GM03348 (cell line): ENCODE measurements around the gene RAD50.

Source experiments
- DNase-seq: peaks from one replicate; pipeline ENCODE4 v3.0.0; 2012; ENCODE audit warnings: low spot score

The RAD50 gene

GRCh38 chr5:132661231-132662003 is 104.6 kb downstream of the RAD50 start:
- no peak for DNase-seq

GRCh38 chr5:132662004-132662401 is 105.2 kb downstream of the RAD50 start:
- no peak for DNase-seq

- DNase-seq, result peak; percentile 44
Measured at GRCh38 chr5:132662925-132663770, 106.4 kb downstream of the RAD50 start.

- DNase-seq, result no peak
Measured at GRCh38 chr5:132663771-132664695, 107.3 kb downstream of the RAD50 start.

GRCh38 chr5:132664696-132665209 is 108.0 kb downstream of the RAD50 start:
- DNase-seq, result no peak

- DNase-seq, result no peak
Measured at GRCh38 chr5:132665574-132666080, 108.8 kb downstream of the RAD50 start.

- no peak for DNase-seq
Measured at GRCh38 chr5:132666310-132667123, 109.7 kb downstream of the RAD50 start.

GRCh38 chr5:132667309-132667708 is 110.5 kb downstream of the RAD50 start:
- no peak for DNase-seq

- no peak for DNase-seq
Measured at GRCh38 chr5:132667761-132668705, 111.3 kb downstream of the RAD50 start.

- no peak for DNase-seq
Measured at GRCh38 chr5:132668706-132669454, 112.1 kb downstream of the RAD50 start.

GRCh38 chr5:132669455-132669820 is 112.7 kb downstream of the RAD50 start:
- DNase-seq, result no peak

GRCh38 chr5:132669966-132670882 is 113.4 kb downstream of the RAD50 start:
- DNase-seq, result no peak

- no peak for DNase-seq
Measured at GRCh38 chr5:132671000-132671399, 114.2 kb downstream of the RAD50 start.

GRCh38 chr5:132673488-132673887 is 116.7 kb downstream of the RAD50 start:
- no peak for DNase-seq

GRCh38 chr5:132673939-132674630 is 117.3 kb downstream of the RAD50 start, which contains the start of gene IL4:
Gene IL4, plus strand, starts transcription at chr5:132673989. Its CDS starts 62 bp downstream, at chr5:132674051.
- no peak for DNase-seq

GRCh38 chr5:132674671-132675506 is 118.1 kb downstream of the RAD50 start:
- DNase-seq, result peak; percentile 92
